Smooth muscle cell (in vitro differentiated cells): ENCODE measurements around the gene SV2C. TPM values are rescaled to one million over a fixed set of nuclear protein-coding genes. Genes with fewer than 3 reads are reported as not detected.
"Not testable (repeated sequence)": the region's sequence is repeated elsewhere in the genome, so short reads cannot be mapped to it uniquely, and the experiment has no call there.

ENCODE experiments used
- DNase-seq: peaks from one replicate; lab custom pipeline; 2025; ENCODE audit not compliant: unreplicated experiment; lab: John Stamatoyannopoulos, UW
- H2AFZ ChIP-seq: fragments of 200-600 bp; sonication (generic); 2 replicates; pipeline ENCODE4 v1.6.0; 2016; ENCODE audit warnings: antibody characterized with exemption, low read depth, mild to moderate bottlenecking
- H3F3A ChIP-seq: fragments of 200-600 bp; sonication (generic); 2 replicates; pipeline ENCODE4 v1.6.0; 2017; ENCODE audit warnings: antibody characterized with exemption, low read depth
- H3K27ac ChIP-seq: fragments of 200-600 bp; sonication (generic); 2 replicates; pipeline ENCODE4 v1.5.1; 2016; ENCODE audit warnings: low read depth, mild to moderate bottlenecking
- H3K27me3 ChIP-seq: fragments of 200-600 bp; sonication (generic); 2 replicates; pipeline ENCODE4 v1.6.1; 2016; ENCODE audit warnings: low read depth, mild to moderate bottlenecking
- H3K36me3 ChIP-seq: fragments of 200-600 bp; sonication (generic); 2 replicates; pipeline ENCODE4 v1.5.1; 2016; ENCODE audit warnings: low read depth
- H3K4me1 ChIP-seq: fragments of 200-600 bp; sonication (generic); 2 replicates; pipeline ENCODE4 v1.5.1; 2016; ENCODE audit warnings: low read depth
- H3K4me2 ChIP-seq: fragments of 200-600 bp; sonication (generic); 2 replicates; pipeline ENCODE4 v1.6.0; 2016; ENCODE audit warnings: mild to moderate bottlenecking
- H3K4me3 ChIP-seq: fragments of 200-600 bp; sonication (generic); 2 replicates; pipeline ENCODE4 v1.5.1; 2016; ENCODE audit warnings: mild to moderate bottlenecking
- H3K79me2 ChIP-seq: fragments of 200-600 bp; sonication (generic); 2 replicates; pipeline ENCODE4 v1.6.0; 2016; ENCODE audit warnings: low read depth, mild to moderate bottlenecking
- H3K9ac ChIP-seq: fragments of 200-600 bp; sonication (generic); 2 replicates; pipeline ENCODE4 v1.6.0; 2016; ENCODE audit warnings: low read depth
- H3K9me3 ChIP-seq: fragments of 200-600 bp; sonication (generic); replicated peaks from 2 replicates; pipeline ENCODE4 v1.5.1; 2016; ENCODE audit warnings: low read depth
- H4K20me1 ChIP-seq: fragments of 200-600 bp; sonication (generic); 2 replicates; pipeline ENCODE4 v1.6.0; 2016; ENCODE audit warnings: low read depth
- WGBS: methylation state at CpG from one replicate; pipeline ENCODE4 v1.1.7; 2016; ENCODE audit warnings: low lambda C conversion rate; 5-methylcytosine and 5-hydroxymethylcytosine counted together
- polyA plus RNA-seq: library from polyadenylated mRNA; unstranded; fragments of >200 nt; fragmentation: Nextera tagmentation; extraction: Ambion mirVana; gene quantifications from 2 replicates; pipeline ENCODE4 v1.2.1, GENCODE V29; 2016
- total RNA-seq: library from RNA; depleted of rRNA; stranded (reverse); fragments of >200 nt; gene quantifications from 2 replicates; pipeline ENCODE4 v1.2.3, GENCODE V29; 2014
- TF ChIP-seq, protein P1 (sequence below): fragments of 200-600 bp; sonication (generic); IDR thresholded peaks from 2 replicates; pipeline ENCODE4 v1.5.1; 2017; ENCODE audit warnings: borderline replicate concordance, mild to moderate bottlenecking, antibody characterized with exemption; ENCODE audit not compliant: insufficient read depth, poor library complexity, severe bottlenecking

The SV2C gene
- total and polyA plus RNA-seq, 2 experiments from 2014 or later: not detected

- H3K36me3 ChIP-seq, H3K9me3 ChIP-seq, H3K9ac ChIP-seq, H3K27ac ChIP-seq, H3K79me2 ChIP-seq, H3F3A ChIP-seq, H4K20me1 ChIP-seq, H3K4me1 ChIP-seq, DNase-seq, H3K4me3 ChIP-seq, H3K27me3 ChIP-seq, H2AFZ ChIP-seq, H3K4me2 ChIP-seq: not testable (repeated sequence)
Observed at GRCh38 chr5:76302661-76303060, 219.5 kb downstream of the SV2C start.

- no peaks in the 10 kb centered on the region for H3K36me3 ChIP-seq
- no peak for DNase-seq
- peak overlapping the region; percentile 55 for H3K27ac ChIP-seq
- H3K9ac ChIP-seq: no peak overlapping the region
- no peaks in the 10 kb centered on the region for H4K20me1 ChIP-seq
- WGBS: 65% methylated on average over 7 of the region's 7 CpGs
- H3K4me1 ChIP-seq: peaks cover 5% of the 10 kb centered on the region
- no peaks in the 10 kb centered on the region for H3K79me2 ChIP-seq
- H3K4me2 ChIP-seq: no peak overlapping the region
- H3F3A ChIP-seq: no peaks in the 10 kb centered on the region
- no peak overlapping the region for H2AFZ ChIP-seq
- H3K27me3 ChIP-seq: no peaks in the 10 kb centered on the region
- no peak overlapping the region for H3K4me3 ChIP-seq
- no peaks in the 10 kb centered on the region for H3K9me3 ChIP-seq
- TF ChIP-seq, protein P1, sequence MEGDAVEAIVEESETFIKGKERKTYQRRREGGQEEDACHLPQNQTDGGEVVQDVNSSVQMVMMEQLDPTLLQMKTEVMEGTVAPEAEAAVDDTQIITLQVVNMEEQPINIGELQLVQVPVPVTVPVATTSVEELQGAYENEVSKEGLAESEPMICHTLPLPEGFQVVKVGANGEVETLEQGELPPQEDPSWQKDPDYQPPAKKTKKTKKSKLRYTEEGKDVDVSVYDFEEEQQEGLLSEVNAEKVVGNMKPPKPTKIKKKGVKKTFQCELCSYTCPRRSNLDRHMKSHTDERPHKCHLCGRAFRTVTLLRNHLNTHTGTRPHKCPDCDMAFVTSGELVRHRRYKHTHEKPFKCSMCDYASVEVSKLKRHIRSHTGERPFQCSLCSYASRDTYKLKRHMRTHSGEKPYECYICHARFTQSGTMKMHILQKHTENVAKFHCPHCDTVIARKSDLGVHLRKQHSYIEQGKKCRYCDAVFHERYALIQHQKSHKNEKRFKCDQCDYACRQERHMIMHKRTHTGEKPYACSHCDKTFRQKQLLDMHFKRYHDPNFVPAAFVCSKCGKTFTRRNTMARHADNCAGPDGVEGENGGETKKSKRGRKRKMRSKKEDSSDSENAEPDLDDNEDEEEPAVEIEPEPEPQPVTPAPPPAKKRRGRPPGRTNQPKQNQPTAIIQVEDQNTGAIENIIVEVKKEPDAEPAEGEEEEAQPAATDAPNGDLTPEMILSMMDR: no peak
Observed at GRCh38 chr5:76303921-76304320, 220.7 kb downstream of the SV2C start.

GRCh38 chr5:76305269-76305668 is 222.1 kb downstream of the SV2C start:
- no peaks in the 10 kb centered on the region for H4K20me1 ChIP-seq
- 96% methylated on average over 2 of the region's 2 CpGs for WGBS
- H3K4me3 ChIP-seq: no peak overlapping the region
- no peak overlapping the region for H3K27ac ChIP-seq
- H3K79me2 ChIP-seq: no peaks in the 10 kb centered on the region
- H3K4me2 ChIP-seq: no peak overlapping the region
- no peak overlapping the region for H3K9ac ChIP-seq
- H3K27me3 ChIP-seq: no peaks in the 10 kb centered on the region
- no peaks in the 10 kb centered on the region for H3K9me3 ChIP-seq
- H3K4me1 ChIP-seq: peaks cover 5% of the 10 kb centered on the region
- no peaks in the 10 kb centered on the region for H3K36me3 ChIP-seq
- TF ChIP-seq, protein P1: no peak
- H2AFZ ChIP-seq: no peak overlapping the region
- no peak for DNase-seq
- no peaks in the 10 kb centered on the region for H3F3A ChIP-seq

DNA sequence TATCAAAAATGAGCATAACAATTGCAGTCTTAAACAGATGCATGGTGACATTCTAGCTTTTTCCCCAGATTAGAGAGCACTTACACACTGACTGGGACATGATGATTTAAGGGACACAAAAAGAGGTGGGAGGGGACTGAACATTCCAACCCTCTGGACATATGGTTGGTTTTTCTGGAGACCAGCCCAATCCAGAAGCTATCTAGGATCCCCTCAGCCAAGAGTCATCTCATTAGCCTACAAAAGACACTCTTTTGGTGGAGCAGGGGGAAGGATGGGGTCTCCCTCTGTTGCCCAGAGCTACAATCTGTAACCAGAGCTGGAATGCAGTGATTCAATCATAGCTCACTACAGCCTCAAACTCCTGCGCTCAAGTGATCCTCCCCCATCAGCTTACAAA is 222.6 kb downstream of the SV2C start:
- no peak overlapping the region for H3K9ac ChIP-seq
- no peak for DNase-seq

More for the DNA sequence above, 222.6 kb downstream of the SV2C start:
- no peak overlapping the region for H3K27ac ChIP-seq
- H3K9me3 ChIP-seq: no peaks in the 10 kb centered on the region
- H3K4me2 ChIP-seq: no peak overlapping the region
- TF ChIP-seq, protein P1: no peak
- H3F3A ChIP-seq: no peaks in the 10 kb centered on the region
- no peaks in the 10 kb centered on the region for H4K20me1 ChIP-seq
- no peaks in the 10 kb centered on the region for H3K36me3 ChIP-seq
- 48% methylated on average over 1 of the region's 1 CpG for WGBS
- no peaks in the 10 kb centered on the region for H3K79me2 ChIP-seq
- H3K27me3 ChIP-seq: no peaks in the 10 kb centered on the region
- H2AFZ ChIP-seq: no peak overlapping the region
- H3K4me3 ChIP-seq: no peak overlapping the region
- peaks cover 5% of the 10 kb centered on the region for H3K4me1 ChIP-seq
